Measurements from ENCODE around the gene COL3A1.

The COL3A1 gene
- long read RNA-seq, result 0 reads

GRCh38 chr2:188974164-188974563, at the start of gene COL3A1:
Gene COL3A1, plus strand, starts transcription at chr2:188974373. Its CDS starts 117 bp downstream, at chr2:188974490.
- Histone ChIP-seq H3K27me3 (ENCODE audit: insufficient read depth, poor library complexity, severe bottlenecking) (no peaks in the 10 kb centered on the region), H3K4me3 (replicated peaks; ENCODE audit: insufficient read depth, low read length) (no peak within 1 kb of the TSS), H3K27ac (replicated peaks) (no peak within 1 kb of the TSS)
- no peak for TF ChIP-seq CTCF (IDR thresholded peaks at IDR 0.05; ENCODE audit: insufficient read depth, low read length)
- TF ChIP-seq GABPA (IDR thresholded peaks at IDR 0.05; ENCODE audit: low read depth), result no peak
- no peak for TF ChIP-seq SPI1 (IDR thresholded peaks at IDR 0.05; ENCODE audit: borderline replicate concordance, low read depth)
- no peak for TF ChIP-seq POLR2AphosphoS5 (IDR thresholded peaks at IDR 0.05; ENCODE audit: low read depth)
- no peak for TF ChIP-seq REST (IDR thresholded peaks at IDR 0.05; ENCODE audit: insufficient replicate concordance, low read depth)
- DNase-seq (ENCODE audit: low read depth in 1 of 2, low spot score in 1 of 2), result no peak

- no peak for TF ChIP-seq REST (IDR thresholded peaks at IDR 0.05; ENCODE audit: insufficient replicate concordance, low read depth)
- no peak for TF ChIP-seq CTCF (IDR thresholded peaks at IDR 0.05; ENCODE audit: insufficient read depth, low read length)
- no peak for TF ChIP-seq SPI1 (IDR thresholded peaks at IDR 0.05; ENCODE audit: borderline replicate concordance, low read depth)
- no peak for TF ChIP-seq GABPA (IDR thresholded peaks at IDR 0.05; ENCODE audit: low read depth)
- H3K4me3 ChIP-seq (replicated peaks; ENCODE audit: insufficient read depth, low read length), result no peak overlapping the region
- no peak for DNase-seq (ENCODE audit: low read depth in 1 of 2, low spot score in 1 of 2)
- no peak overlapping the region for H3K27ac ChIP-seq (replicated peaks)
- no peaks in the 10 kb centered on the region for H3K27me3 ChIP-seq (ENCODE audit: insufficient read depth, poor library complexity, severe bottlenecking)
Observed at GRCh38 chr2:188928643-188929042, 45.5 kb upstream of the COL3A1 start.

- Histone ChIP-seq H3K27me3 (ENCODE audit: insufficient read depth, poor library complexity, severe bottlenecking) (no peaks in the 10 kb centered on the region), H3K4me3 (replicated peaks; ENCODE audit: insufficient read depth, low read length) (no peak overlapping the region), H3K27ac (replicated peaks) (no peak overlapping the region)
- no peak for DNase-seq (ENCODE audit: low read depth in 1 of 2, low spot score in 1 of 2)
- TF ChIP-seq POLR2AphosphoS5 (IDR thresholded peaks at IDR 0.05; ENCODE audit: low read depth) (no peak), REST (IDR thresholded peaks at IDR 0.05; ENCODE audit: insufficient replicate concordance, low read depth) (no peak), SPI1 (IDR thresholded peaks at IDR 0.05; ENCODE audit: borderline replicate concordance, low read depth) (no peak), CTCF (IDR thresholded peaks at IDR 0.05; ENCODE audit: insufficient read depth, low read length) (no peak), GABPA (IDR thresholded peaks at IDR 0.05; ENCODE audit: low read depth) (no peak)
Observed at GRCh38 chr2:188931361-188931760, 42.8 kb upstream of the COL3A1 start.

All from HL-60 (cell line).